K562 (cell line): Measurements from ENCODE around the gene OIT3. TPM values are rescaled to one million over a fixed set of nuclear protein-coding genes. Genes with fewer than 3 reads are reported as not detected.

ENCODE experiments used
- CC2D1A ChIP-seq: fragments of 450-650 bp; IDR thresholded peaks from 2 replicates; pipeline ENCODE4 v1.6.1; 2017; ENCODE audit warnings: mild to moderate bottlenecking
- DDX20 ChIP-seq: fragments of 450-650 bp; IDR thresholded peaks from 2 replicates; pipeline ENCODE4 v1.6.1; 2016; ENCODE audit warnings: missing genetic modification characterization, low read depth, mild to moderate bottlenecking, missing compliant biosample characterization, moderate library complexity
- L3MBTL2 ChIP-seq: fragments of 450-650 bp; IDR thresholded peaks from 2 replicates; pipeline ENCODE4 v1.6.1; 2016; ENCODE audit warnings: mild to moderate bottlenecking, moderate library complexity
- MED1 ChIP-seq: sonication (generic); formaldehyde crosslinking; IDR thresholded peaks from 2 replicates; pipeline ENCODE4 v1.8.1; 2023; ENCODE audit warnings: missing genetic modification reagents, borderline replicate concordance
- MTA2 ChIP-seq: fragments of 450-650 bp; IDR thresholded peaks from 2 replicates; pipeline ENCODE4 v1.6.1; 2016; ENCODE audit warnings: low read depth
- NR2C2 ChIP-seq, 2 experiments: fragments of 200-800 bp in 1 of 2; sonication (Bioruptor generic) in 1 of 2; sonication (generic) in 1 of 2; formaldehyde crosslinking in 1 of 2; IDR thresholded peaks; 2 replicates each; pipeline versions ENCODE4 v1.6.1 to v1.8.0; 2016 to 2022; ENCODE audit warnings: mild to moderate bottlenecking in 1 of 2, missing compliant biosample characterization in 1 of 2, missing genetic modification characterization in 1 of 2, missing genetic modification reagents in 1 of 2
- RBM22 ChIP-seq: fragments of 200-400 bp; formaldehyde crosslinking; IDR thresholded peaks from 2 replicates; pipeline ENCODE4 v1.6.1; 2018; ENCODE audit warnings: low read length, low read depth; ENCODE audit not compliant: poor library complexity, severe bottlenecking
- SMAD2 ChIP-seq: fragments of 150-350 bp; IDR thresholded peaks from 2 replicates; pipeline ENCODE4 v1.6.1; 2014; ENCODE audit warnings: low read depth, mild to moderate bottlenecking, low read length
- SMARCE1 ChIP-seq: fragments of 450-650 bp; IDR thresholded peaks from 2 replicates; pipeline ENCODE4 v1.7.1; 2016; ENCODE audit warnings: mild to moderate bottlenecking
- U2AF1 ChIP-seq: fragments of 200-400 bp; formaldehyde crosslinking; optimal IDR thresholded peaks from 2 replicates; pipeline ENCODE3; 2017; ENCODE audit warnings: mild to moderate bottlenecking, low read depth, low read length, moderate library complexity
- WHSC1 ChIP-seq: IDR thresholded peaks from one replicate; pipeline ENCODE4 v1.6.1; 2012; ENCODE audit warnings: low read length, control low read depth, inconsistent platforms
- YY1 ChIP-seq, 3 experiments: IDR thresholded peaks; 2 replicates each; pipeline ENCODE4 v1.6.1; 2011; ENCODE audit warnings: low read length in 2 of 3, mild to moderate bottlenecking in 2 of 3, moderate library complexity in 2 of 3, borderline replicate concordance in 1 of 3, control low read depth in 1 of 3, low read depth in 1 of 3; ENCODE audit not compliant: insufficient read depth in 3 of 3, insufficient replicate concordance in 2 of 3, control insufficient read depth in 1 of 3, insufficient read length in 1 of 3; ENCODE audit errors: extremely low read depth in 1 of 3
- ZKSCAN1 ChIP-seq: fragments of 150-350 bp; IDR thresholded peaks from 2 replicates; pipeline ENCODE4 v1.6.1; 2016; ENCODE audit warnings: low read depth, low read length
- ZNF23 ChIP-seq: fragments of 250-450 bp; sonication (Bioruptor Pico); IDR thresholded peaks from 2 replicates; pipeline ENCODE4 v1.4.0; 2020; ENCODE audit warnings: mild to moderate bottlenecking
- ZNF41 ChIP-seq: fragments of 250-450 bp; sonication (Bioruptor Pico); conservative IDR thresholded peaks from 2 replicates; pipeline ENCODE4 v1.4.0; 2020; ENCODE audit warnings: mild to moderate bottlenecking
- ZNF445 ChIP-seq: fragments of 250-450 bp; sonication (Bioruptor Pico); IDR thresholded peaks from 2 replicates; pipeline ENCODE4 v1.4.0; 2020; ENCODE audit warnings: low read depth, mild to moderate bottlenecking, moderate library complexity
- ZNF830 ChIP-seq: fragments of 250-450 bp; sonication (Bioruptor Pico); IDR thresholded peaks from 2 replicates; pipeline ENCODE4 v1.5.0; 2021; ENCODE audit warnings: mild to moderate bottlenecking
- polyA plus RNA-seq, 8 experiments: library from polyadenylated mRNA; depleted of rRNA in 4 of 8; stranded (reverse) in 5 of 8; unstranded in 3 of 8; fragments of >200 nt; fragmentation: Nextera tagmentation in 2 of 8; fragmentation: Illumina TruSeq in 1 of 8; extraction: Ambion mirVana in 2 of 8; extraction: Trizol in 1 of 8; gene quantifications; 2 replicates each; pipeline versions ENCODE4 v1.2.1 to v1.2.3, GENCODE V29; 2011 to 2014; ENCODE audit warnings: inconsistent platforms in 1 of 8, missing spikeins in 1 of 8
- total RNA-seq, 7 experiments: library from RNA; depleted of rRNA in 6 of 7; stranded (reverse); fragments of >200 nt in 6 of 7; fragmentation: Illumina TruSeq in 2 of 7; extraction: Trizol in 2 of 7; gene quantifications; 2 replicates each; pipeline versions ENCODE4 v1.2.1 to v1.2.3, GENCODE V29; 2011 to 2021; ENCODE audit warnings: low replicate concordance in 1 of 7
- TF ChIP-seq, protein P1 (sequence below): fragments of 250-450 bp; sonication (Bioruptor Pico); IDR thresholded peaks from 2 replicates; pipeline ENCODE4 v1.5.0; 2020; ENCODE audit warnings: mild to moderate bottlenecking
- TF ChIP-seq, protein P2 (sequence below): sonication (generic); IDR thresholded peaks from 2 replicates; pipeline ENCODE4 v1.6.1; 2016
- TF ChIP-seq, protein P3 (sequence below): fragments of 450-650 bp; IDR thresholded peaks from 2 replicates; pipeline ENCODE4 v1.7.0; 2016; ENCODE audit warnings: borderline replicate concordance
- TF ChIP-seq, protein P4 (sequence below): sonication (generic); formaldehyde crosslinking; IDR thresholded peaks from 2 replicates; pipeline ENCODE4 v1.8.0; 2022; ENCODE audit warnings: missing genetic modification reagents, mild to moderate bottlenecking, borderline replicate concordance
- TF ChIP-seq, protein P5 (sequence below): fragments of 250-450 bp; sonication (Bioruptor Pico); IDR thresholded peaks from 2 replicates; pipeline ENCODE4 v1.4.0; 2020; ENCODE audit warnings: mild to moderate bottlenecking

The OIT3 gene
- total and polyA plus RNA-seq, 9 of the 15 experiments (the other 6 are each of a cell fraction or from before 2014, with no cell fraction given) = not detected

DNA sequence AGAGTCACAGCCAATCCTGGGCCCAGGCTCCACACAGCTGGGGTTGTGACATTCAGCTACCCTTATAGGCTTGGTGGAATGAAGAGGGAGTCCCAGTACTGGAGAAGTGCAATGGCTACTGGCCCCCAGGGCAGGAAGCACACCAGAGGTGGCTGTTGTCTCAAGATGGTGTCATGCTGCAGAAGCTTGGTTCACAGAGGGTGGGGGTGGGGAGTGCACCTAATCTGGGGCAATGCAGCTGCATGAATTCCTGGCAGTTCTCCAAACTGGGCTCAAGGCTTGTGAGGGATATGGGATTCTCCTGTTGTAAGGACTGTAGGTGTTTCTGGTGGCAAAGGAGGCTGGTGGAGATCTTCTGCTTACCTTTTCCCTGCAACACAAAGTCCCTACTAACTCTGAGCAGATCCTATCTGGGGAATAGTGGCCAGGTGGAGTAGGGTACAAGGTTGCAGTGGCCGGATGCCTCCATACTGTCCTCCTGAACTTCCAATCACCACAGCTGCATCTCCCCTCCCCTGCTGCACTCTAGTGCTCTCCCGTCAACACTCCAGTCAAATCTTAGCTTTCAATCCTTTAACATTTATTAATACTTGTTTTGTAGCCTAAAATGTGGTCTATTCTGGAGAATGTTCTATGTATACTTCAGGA, 88.5 kb downstream of the OIT3 start (continued):
- TF ChIP-seq YY1 (IDR thresholded peaks at IDR 0.05; ENCODE audit: borderline replicate concordance in 1 of 3, control insufficient read depth in 1 of 3, extremely low read depth in 1 of 3, insufficient read depth in 3 of 3, insufficient read length in 1 of 3, insufficient replicate concordance in 2 of 3, low read depth in 1 of 3, low read length in 2 of 3) (peak in 2 of 3 experiments; percentile 55 to 77), MED1 (CRISPR knock-in tag) (no peak), ZNF445 (CRISPR knock-in tag) (no peak), MTA2 (peak; percentile 72), DDX20 (tag) (no peak), ZKSCAN1 (no peak), L3MBTL2 (peak; percentile 15; the same call in 1 of the 2 replicates), SMARCE1 (peak; percentile 49; the same call in 1 of the 2 replicates), WHSC1 (no peak), ZNF23 (CRISPR knock-in tag) (no peak), CC2D1A (peak; percentile 32; the same call in 1 of the 2 replicates), SMAD2 (no peak), RBM22 (no peak), NR2C2 (CRISPR knock-in tag; IDR thresholded peaks at IDR 0.05) (no peak), NR2C2 (tag; IDR thresholded peaks at IDR 0.05) (no peak), ZNF830 (no peak), ZNF41 (no peak), U2AF1 (no peak)
- TF ChIP-seq, protein P1, sequence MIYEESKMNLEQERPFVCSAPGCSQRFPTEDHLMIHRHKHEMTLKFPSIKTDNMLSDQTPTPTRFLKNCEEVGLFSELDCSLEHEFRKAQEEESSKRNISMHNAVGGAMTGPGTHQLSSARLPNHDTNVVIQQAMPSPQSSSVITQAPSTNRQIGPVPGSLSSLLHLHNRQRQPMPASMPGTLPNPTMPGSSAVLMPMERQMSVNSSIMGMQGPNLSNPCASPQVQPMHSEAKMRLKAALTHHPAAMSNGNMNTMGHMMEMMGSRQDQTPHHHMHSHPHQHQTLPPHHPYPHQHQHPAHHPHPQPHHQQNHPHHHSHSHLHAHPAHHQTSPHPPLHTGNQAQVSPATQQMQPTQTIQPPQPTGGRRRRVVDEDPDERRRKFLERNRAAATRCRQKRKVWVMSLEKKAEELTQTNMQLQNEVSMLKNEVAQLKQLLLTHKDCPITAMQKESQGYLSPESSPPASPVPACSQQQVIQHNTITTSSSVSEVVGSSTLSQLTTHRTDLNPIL = no peak
- TF ChIP-seq, protein P2, sequence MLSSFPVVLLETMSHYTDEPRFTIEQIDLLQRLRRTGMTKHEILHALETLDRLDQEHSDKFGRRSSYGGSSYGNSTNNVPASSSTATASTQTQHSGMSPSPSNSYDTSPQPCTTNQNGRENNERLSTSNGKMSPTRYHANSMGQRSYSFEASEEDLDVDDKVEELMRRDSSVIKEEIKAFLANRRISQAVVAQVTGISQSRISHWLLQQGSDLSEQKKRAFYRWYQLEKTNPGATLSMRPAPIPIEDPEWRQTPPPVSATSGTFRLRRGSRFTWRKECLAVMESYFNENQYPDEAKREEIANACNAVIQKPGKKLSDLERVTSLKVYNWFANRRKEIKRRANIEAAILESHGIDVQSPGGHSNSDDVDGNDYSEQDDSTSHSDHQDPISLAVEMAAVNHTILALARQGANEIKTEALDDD = no peak
- TF ChIP-seq, protein P3, sequence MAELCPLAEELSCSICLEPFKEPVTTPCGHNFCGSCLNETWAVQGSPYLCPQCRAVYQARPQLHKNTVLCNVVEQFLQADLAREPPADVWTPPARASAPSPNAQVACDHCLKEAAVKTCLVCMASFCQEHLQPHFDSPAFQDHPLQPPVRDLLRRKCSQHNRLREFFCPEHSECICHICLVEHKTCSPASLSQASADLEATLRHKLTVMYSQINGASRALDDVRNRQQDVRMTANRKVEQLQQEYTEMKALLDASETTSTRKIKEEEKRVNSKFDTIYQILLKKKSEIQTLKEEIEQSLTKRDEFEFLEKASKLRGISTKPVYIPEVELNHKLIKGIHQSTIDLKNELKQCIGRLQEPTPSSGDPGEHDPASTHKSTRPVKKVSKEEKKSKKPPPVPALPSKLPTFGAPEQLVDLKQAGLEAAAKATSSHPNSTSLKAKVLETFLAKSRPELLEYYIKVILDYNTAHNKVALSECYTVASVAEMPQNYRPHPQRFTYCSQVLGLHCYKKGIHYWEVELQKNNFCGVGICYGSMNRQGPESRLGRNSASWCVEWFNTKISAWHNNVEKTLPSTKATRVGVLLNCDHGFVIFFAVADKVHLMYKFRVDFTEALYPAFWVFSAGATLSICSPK = no peak
- TF ChIP-seq, protein P4, sequence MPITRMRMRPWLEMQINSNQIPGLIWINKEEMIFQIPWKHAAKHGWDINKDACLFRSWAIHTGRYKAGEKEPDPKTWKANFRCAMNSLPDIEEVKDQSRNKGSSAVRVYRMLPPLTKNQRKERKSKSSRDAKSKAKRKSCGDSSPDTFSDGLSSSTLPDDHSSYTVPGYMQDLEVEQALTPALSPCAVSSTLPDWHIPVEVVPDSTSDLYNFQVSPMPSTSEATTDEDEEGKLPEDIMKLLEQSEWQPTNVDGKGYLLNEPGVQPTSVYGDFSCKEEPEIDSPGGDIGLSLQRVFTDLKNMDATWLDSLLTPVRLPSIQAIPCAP (CRISPR knock-in tag) = no peak
- TF ChIP-seq, protein P5, sequence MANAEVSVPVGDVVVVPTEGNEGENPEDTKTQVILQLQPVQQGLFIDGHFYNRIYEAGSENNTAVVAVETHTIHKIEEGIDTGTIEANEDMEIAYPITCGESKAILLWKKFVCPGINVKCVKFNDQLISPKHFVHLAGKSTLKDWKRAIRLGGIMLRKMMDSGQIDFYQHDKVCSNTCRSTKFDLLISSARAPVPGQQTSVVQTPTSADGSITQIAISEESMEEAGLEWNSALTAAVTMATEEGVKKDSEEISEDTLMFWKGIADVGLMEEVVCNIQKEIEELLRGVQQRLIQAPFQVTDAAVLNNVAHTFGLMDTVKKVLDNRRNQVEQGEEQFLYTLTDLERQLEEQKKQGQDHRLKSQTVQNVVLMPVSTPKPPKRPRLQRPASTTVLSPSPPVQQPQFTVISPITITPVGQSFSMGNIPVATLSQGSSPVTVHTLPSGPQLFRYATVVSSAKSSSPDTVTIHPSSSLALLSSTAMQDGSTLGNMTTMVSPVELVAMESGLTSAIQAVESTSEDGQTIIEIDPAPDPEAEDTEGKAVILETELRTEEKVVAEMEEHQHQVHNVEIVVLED (CRISPR knock-in tag) = no peak
